NCI-H526 treated with DMSO at 0.1 percent for 48 hours (cell line): ENCODE results near the gene ZMAT5.

Experiments used
- DNase-seq: peaks from one replicate; lab custom pipeline; 2025; lab: John Stamatoyannopoulos, UW

ZMAT5 gene

GRCh38 chr22:29729161-29729560 lies 37.6 kb downstream of the ZMAT5 start:
- no peak for DNase-seq

GRCh38 chr22:29727131-29727523 lies 39.7 kb downstream of the ZMAT5 start:
- no peak for DNase-seq

GRCh38 chr22:29726512-29727130 lies 40.2 kb downstream of the ZMAT5 start:
- no peak for DNase-seq

- DNase-seq, result no peak
These were observed 40.7 kb downstream of the ZMAT5 start for GRCh38 chr22:29726106-29726505.

GRCh38 chr22:29724843-29725242 lies 42.0 kb downstream of the ZMAT5 start:
- no peak for DNase-seq

- no peak for DNase-seq
These were observed 43.0 kb downstream of the ZMAT5 start for GRCh38 chr22:29723766-29724165.

- DNase-seq, result no peak
These were observed 44.2 kb downstream of the ZMAT5 start for GRCh38 chr22:29722587-29722986.

GRCh38 chr22:29722151-29722550 lies 44.7 kb downstream of the ZMAT5 start:
- no peak for DNase-seq

- no peak for DNase-seq
These were observed 45.9 kb downstream of the ZMAT5 start for GRCh38 chr22:29720811-29721323.

GRCh38 chr22:29719899-29720645 lies 46.7 kb downstream of the ZMAT5 start, which contains the start of gene CABP7:
Gene CABP7 (plus strand): TSS chr22:29720003. CDS start chr22:29720425, 422 bp downstream.
- no peak for DNase-seq

GRCh38 chr22:29718949-29719898 lies 47.6 kb downstream of the ZMAT5 start:
- no peak for DNase-seq

- DNase-seq, result no peak
These were observed 49.0 kb downstream of the ZMAT5 start for GRCh38 chr22:29717789-29718188.

GRCh38 chr22:29716814-29717545 lies 49.8 kb downstream of the ZMAT5 start:
- no peak for DNase-seq

- DNase-seq, result no peak
These were observed 51.1 kb downstream of the ZMAT5 start for GRCh38 chr22:29715705-29716104.

- peak; percentile 15 for DNase-seq
These were observed 51.6 kb downstream of the ZMAT5 start for GRCh38 chr22:29715240-29715639.

GRCh38 chr22:29713156-29713727 lies 53.6 kb downstream of the ZMAT5 start:
- DNase-seq, result no peak

- no peak for DNase-seq
These were observed 54.7 kb downstream of the ZMAT5 start for GRCh38 chr22:29712119-29712518.

GRCh38 chr22:29710922-29711593 lies 55.7 kb downstream of the ZMAT5 start:
- no peak for DNase-seq

GRCh38 chr22:29710193-29710592 lies 56.6 kb downstream of the ZMAT5 start:
- no peak for DNase-seq

- no peak for DNase-seq
These were observed 59.3 kb downstream of the ZMAT5 start for GRCh38 chr22:29707471-29707870.

GRCh38 chr22:29707010-29707409 lies 59.8 kb downstream of the ZMAT5 start:
- no peak for DNase-seq
